IPS DF 6.9 (cell line): ENCODE data around the gene MIA2.
A peak's percentile ranks its signal among the peaks of the same experiment; 100 is the strongest.

Experiments used
- DNase-seq: peaks from one replicate; pipeline ENCODE4 v3.0.0-alpha.2; 2013; ENCODE audit warnings: low read depth, low spot score
- H3K27ac ChIP-seq: one replicate; pipeline ENCODE4 v1.5.1; 2013; ENCODE audit warnings: low read length, control low read depth
- H3K27me3 ChIP-seq: 2 replicates; pipeline ENCODE4 v1.6.1; 2013; ENCODE audit warnings: mild to moderate bottlenecking, low read length; ENCODE audit not compliant: control insufficient read depth, insufficient read depth
- H3K36me3 ChIP-seq: 2 replicates; pipeline ENCODE4 v1.6.1; 2013; ENCODE audit warnings: low read length; ENCODE audit not compliant: control insufficient read depth, insufficient read depth
- H3K4me1 ChIP-seq: 2 replicates; pipeline ENCODE4 v1.6.1; 2013; ENCODE audit warnings: low read length; ENCODE audit not compliant: control insufficient read depth, insufficient read depth
- H3K4me3 ChIP-seq: 2 replicates; pipeline ENCODE4 v1.5.1; 2013; ENCODE audit warnings: mild to moderate bottlenecking, low read length
- H3K9me3 ChIP-seq: 2 replicates; pipeline ENCODE4 v1.6.1; 2013; ENCODE audit warnings: low read length, inconsistent platforms; ENCODE audit not compliant: control insufficient read depth, insufficient read depth
- WGBS: extraction: QIAGEN DNeasy Blood & Tissue Kit; methylation state at CpG from one replicate; pipeline ENCODE4 v1.1.7; 2013; ENCODE audit warnings: mixed read lengths, missing lambda C conversion rate; ENCODE audit not compliant: insufficient read length, insufficient coverage; 5-methylcytosine and 5-hydroxymethylcytosine counted together

Gene MIA2

DNA sequence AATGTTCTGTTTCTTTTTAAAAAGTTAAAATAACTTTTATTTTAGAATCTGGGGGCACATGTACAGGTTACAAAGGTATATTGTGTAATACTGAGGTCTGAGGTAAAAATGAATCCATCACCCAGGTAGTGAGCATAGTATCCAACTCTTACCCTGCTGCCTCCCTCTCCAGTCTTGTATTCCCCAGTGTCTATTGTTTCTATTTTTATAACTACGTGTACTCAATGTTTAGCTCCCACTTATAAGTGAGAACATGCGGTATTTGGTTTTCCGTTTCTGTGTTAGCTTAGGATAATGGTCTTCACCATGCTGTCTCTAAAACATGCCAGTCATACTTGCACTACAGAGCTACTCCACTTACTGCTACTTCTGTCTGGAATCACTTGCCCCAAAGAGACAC is 190.1 kb downstream of the MIA2 start:
- Histone ChIP-seq H3K4me1 (peaks cover 2% of the 10 kb centered on the region; the same call in 1 of the 2 replicates), H3K27me3 (no peaks in the 10 kb centered on the region), H3K27ac (no peak overlapping the region), H3K4me3 (no peak overlapping the region), H3K36me3 (no peaks in the 10 kb centered on the region), H3K9me3 (no peaks in the 10 kb centered on the region; the same call in 1 of the 2 replicates)
- no peak for DNase-seq
- WGBS, result no CpG with 5 or more reads among the region's 3 CpGs

DNA sequence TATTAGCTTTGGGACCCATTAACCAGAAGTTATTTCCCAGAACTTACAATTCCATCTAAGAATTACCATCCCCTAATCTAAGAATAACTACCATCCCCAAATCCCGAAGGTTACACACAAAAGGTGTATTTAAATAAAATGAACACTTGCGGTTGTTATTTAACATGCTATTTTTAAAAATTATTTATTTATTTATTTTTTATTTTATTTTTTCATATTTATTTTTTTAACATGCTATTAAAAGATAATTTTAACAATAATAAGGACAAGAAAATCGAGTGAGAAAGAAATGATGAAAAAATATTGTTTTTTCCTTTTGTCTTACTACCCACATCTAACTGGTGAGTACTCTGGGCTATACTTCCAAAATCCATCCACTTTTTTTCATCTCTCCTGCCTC is 192.2 kb downstream of the MIA2 start:
- Histone ChIP-seq H3K9me3 (no peaks in the 10 kb centered on the region; the same call in 1 of the 2 replicates), H3K4me3 (no peak overlapping the region), H3K27me3 (no peaks in the 10 kb centered on the region), H3K4me1 (peaks cover 3% of the 10 kb centered on the region), H3K27ac (no peak overlapping the region), H3K36me3 (no peaks in the 10 kb centered on the region)
- WGBS, result no CpG with 5 or more reads among the region's 3 CpGs
- no peak for DNase-seq

DNA sequence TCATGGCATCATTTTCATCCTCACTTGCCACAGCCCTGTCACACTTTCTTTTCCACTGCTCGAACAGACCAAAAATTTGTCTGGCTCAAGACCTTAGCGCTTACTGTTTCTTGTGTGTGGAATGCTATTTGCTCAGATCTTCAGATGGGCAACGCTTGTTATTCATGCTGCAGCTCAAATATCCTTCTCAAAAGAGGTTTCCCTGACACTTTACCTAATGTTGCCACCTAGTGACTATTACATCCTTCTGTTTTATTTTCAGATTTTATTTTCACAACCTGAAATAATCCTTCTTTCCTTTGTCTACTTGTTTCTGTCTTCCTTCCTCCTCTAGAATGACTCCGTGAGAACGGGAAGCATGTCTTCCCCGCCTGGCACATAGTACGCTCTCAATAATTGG is 192.9 kb downstream of the MIA2 start:
- WGBS, result no CpG with 5 or more reads among the region's 7 CpGs
- H3K36me3 ChIP-seq, result no peaks in the 10 kb centered on the region
- H3K27ac ChIP-seq, result no peak overlapping the region
- peaks cover 3% of the 10 kb centered on the region for H3K4me1 ChIP-seq
- no peak overlapping the region for H3K4me3 ChIP-seq
- no peaks in the 10 kb centered on the region; the same call in 1 of the 2 replicates for H3K9me3 ChIP-seq
- no peak for DNase-seq
- H3K27me3 ChIP-seq, result no peaks in the 10 kb centered on the region

DNA sequence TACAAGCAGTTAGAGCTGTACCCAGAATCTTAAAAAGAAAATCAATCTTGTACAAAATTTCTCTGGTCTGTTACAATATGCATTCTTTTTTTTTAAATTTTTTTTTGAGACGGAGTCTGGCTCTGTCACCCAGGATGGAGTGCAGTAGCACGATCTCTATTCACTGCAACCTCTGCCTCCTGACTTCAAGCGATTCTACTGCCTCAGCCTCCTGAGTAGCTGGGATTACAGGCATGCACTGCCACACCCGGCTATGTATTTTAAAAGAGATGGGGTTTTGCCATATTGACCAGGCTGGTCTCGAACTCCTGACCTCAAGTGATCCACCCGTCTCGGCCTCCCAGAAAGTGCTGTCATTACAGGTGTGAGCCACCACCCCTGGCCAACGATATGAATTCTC is 194.4 kb downstream of the MIA2 start:
- Histone ChIP-seq H3K4me1 (peaks cover 3% of the 10 kb centered on the region), H3K27ac (no peak overlapping the region), H3K36me3 (no peaks in the 10 kb centered on the region), H3K4me3 (no peak overlapping the region), H3K27me3 (no peaks in the 10 kb centered on the region), H3K9me3 (no peaks in the 10 kb centered on the region)
- no peak for DNase-seq
- no CpG with 5 or more reads among the region's 8 CpGs for WGBS

DNA sequence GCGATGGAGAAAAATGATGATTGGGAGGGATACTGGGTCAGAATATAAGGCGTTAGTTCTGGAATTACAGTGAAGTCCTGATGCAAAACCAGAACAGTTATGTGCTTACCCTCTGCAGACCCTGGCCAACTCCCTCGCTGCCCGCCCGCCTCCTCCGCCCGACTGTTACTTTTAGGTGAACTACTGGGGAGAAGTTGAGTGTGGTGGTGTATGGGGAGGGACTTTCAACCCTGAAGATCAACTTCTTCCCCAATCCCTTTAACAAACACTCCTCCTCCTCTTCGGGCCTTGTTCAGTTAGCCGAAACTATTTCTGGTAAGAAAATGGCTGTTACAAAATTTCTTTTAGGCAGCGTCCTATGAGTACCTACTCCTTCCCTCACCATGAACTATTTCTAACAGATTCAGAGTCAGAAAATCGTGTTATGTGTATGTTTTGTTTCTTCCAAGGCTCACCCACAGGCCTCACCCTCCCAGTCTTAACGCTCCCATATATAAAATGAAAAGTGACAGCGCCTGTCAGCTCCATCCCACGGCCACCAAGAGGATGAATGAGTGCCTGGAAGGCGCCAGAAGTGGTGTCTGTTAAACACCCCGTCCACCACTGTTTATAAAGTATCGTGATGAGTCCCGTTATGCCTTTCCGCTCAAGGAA is 197.2 kb downstream of the MIA2 start:
- Histone ChIP-seq H3K4me3 (peak overlapping the region; percentile 84; the same call in 1 of the 2 replicates), H3K9me3 (no peaks in the 10 kb centered on the region), H3K36me3 (no peaks in the 10 kb centered on the region), H3K4me1 (peaks cover 3% of the 10 kb centered on the region), H3K27me3 (no peaks in the 10 kb centered on the region), H3K27ac (no peak overlapping the region)
- DNase-seq, result no peak
- 100% methylated on average over 2 of the region's 19 CpGs for WGBS

DNA sequence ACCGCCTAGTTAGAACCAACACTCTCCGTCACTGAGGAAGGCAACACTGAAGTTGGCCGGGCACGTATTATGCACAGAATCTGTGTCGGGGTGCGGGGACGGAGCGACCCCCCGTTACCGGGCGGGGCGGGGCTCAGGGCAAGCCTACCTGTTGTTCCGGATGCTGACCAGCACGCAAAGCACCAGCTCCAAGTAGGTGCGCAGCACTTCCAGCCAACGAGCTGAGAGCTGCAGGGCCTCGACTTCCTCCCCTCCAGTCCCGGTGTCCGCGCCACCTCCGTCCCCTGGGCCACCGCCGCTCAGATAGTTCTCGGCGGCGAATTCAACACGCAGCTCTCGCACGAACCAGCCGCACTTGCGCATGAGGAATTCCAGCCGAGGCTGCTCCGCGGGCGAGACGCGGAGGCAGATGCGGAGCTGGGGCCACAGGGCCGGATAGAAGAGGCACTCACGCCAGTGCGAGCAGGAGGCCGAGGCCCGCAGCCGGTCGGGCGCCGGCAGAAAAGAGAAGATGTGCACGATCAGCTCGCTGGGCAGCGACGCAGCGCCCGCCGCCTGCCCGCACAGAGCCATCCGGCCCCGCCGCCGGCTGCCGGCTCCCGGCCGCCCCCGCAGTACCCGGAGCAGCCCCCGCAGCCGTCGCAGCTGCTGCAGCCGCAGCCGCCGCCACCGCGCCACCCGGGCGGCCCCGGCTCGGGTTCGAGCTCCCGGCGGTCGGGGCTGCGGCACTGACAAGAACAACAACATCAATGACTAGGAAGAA is 197.9 kb downstream of the MIA2 start:
- no peaks in the 10 kb centered on the region for H3K27me3 ChIP-seq
- DNase-seq, result no peak
- no peaks in the 10 kb centered on the region for H3K36me3 ChIP-seq
- H3K27ac ChIP-seq, result no peak overlapping the region
- no peaks in the 10 kb centered on the region for H3K9me3 ChIP-seq
- H3K4me1 ChIP-seq, result peaks cover 1% of the 10 kb centered on the region; the same call in 1 of the 2 replicates
- H3K4me3 ChIP-seq, result peak overlapping the region; percentile 84
- whole genome bisulfite sequencing, result no CpG with 5 or more reads among the region's 81 CpGs

DNA sequence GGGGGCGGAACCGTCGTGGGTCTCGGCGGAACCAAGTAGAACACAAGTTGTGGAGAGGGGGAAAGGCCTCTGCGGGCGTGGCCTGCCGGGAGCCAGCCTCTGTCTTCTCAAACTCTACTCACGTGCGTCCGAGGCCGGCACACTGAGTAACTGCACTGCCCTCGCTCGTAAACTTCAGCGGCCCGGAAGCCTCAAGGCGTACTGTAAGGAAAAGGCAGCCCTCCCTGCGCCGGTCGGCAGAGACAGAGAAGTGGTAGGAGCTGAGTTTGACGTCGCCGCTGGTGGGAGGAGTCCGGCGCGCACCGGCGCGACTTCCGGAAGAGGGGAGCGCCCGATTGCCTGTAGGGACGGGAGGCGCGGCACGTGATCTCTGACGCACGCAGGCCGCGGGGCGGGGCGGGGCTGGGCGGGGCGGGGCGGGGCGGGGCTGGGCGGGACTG is 198.5 kb downstream of the MIA2 start, which contains the start of gene FBXO33:
Gene FBXO33 (minus strand): TSS at position 255 of the 440 bp plus-strand sequence. CDS start 271 bp downstream, outside the sequence.
- no CpG with 5 or more reads among the region's 47 CpGs for WGBS
- peak within 1 kb of the TSS; percentile 84 for H3K4me3 ChIP-seq
- no peaks in the 10 kb centered on the region for H3K36me3 ChIP-seq
- H3K9me3 ChIP-seq, result no peaks in the 10 kb centered on the region
- H3K27me3 ChIP-seq, result no peaks in the 10 kb centered on the region
- H3K4me1 ChIP-seq, result peaks cover 1% of the 10 kb centered on the region; the same call in 1 of the 2 replicates
- no peak within 1 kb of the TSS for H3K27ac ChIP-seq
- peak; percentile 77 for DNase-seq

DNA sequence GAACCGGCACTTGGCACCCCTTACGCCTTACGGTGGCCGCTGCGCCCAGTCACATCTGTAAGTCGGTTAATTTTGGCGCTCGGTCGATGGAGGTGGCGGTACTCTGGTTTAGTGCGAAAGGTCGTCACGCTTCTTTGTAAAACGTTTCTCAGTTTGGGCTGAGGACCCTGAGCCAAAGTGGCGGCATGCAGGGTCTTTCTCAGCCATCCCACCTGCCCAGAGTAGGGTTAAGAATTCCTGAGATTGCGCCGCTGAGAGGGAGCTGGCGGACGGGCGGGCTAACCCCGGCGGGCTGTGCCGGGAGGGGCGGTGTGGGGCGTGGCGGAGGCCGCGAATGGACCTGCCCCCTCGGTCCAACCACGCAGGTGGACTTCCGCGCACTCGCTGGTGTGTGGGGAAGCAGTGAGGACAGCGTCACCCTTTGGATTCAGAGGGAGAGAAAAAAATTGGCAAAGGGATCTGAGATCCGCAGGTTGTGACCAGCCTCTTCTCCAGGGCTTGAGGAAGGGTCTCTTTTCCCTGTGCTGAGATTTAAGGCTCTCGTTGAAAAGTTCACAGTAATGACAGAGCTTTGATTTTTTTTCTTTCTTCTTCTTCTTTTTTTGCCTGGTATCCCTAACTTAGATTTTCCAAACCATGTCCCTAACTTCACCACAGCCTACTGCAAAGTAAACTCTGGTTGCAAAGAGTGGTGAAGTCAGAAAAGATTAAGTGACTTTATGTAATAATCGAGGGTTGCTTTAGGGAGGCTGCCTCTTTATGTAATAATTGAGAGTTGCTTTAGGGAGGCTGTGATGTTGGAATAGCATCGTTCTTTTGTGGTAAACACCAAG is 199.1 kb downstream of the MIA2 start:
- peaks cover 1% of the 10 kb centered on the region; the same call in 1 of the 2 replicates for H3K4me1 ChIP-seq
- no peaks in the 10 kb centered on the region for H3K9me3 ChIP-seq
- no peaks in the 10 kb centered on the region for H3K36me3 ChIP-seq
- peak overlapping the region; percentile 74; the same call in 1 of the 2 replicates for H3K4me3 ChIP-seq
- H3K27me3 ChIP-seq, result no peaks in the 10 kb centered on the region
- H3K27ac ChIP-seq, result no peak overlapping the region
- DNase-seq, result peak; percentile 57
- no CpG with 5 or more reads among the region's 38 CpGs for WGBS

DNA sequence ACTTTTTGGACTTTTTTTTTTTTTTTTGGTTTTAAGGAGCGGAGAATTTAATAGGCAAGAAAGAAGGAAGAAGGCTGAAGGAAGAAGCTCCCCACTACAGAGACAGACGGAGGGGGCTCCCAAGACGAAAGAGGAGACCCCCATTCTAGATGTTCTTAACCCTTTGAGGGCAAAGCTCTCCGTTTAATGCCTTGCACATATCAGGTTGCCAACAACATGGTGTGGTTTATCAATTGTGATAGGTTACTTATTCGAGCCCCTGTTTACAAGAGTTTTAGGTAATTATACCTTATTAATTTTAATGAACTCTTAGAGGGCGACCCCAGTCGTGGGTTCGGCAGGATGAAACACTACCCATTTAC is 199.7 kb downstream of the MIA2 start:
- Histone ChIP-seq H3K9me3 (no peaks in the 10 kb centered on the region), H3K27me3 (no peaks in the 10 kb centered on the region), H3K36me3 (no peaks in the 10 kb centered on the region), H3K4me1 (peaks cover 1% of the 10 kb centered on the region; the same call in 1 of the 2 replicates), H3K4me3 (peak overlapping the region; percentile 74; the same call in 1 of the 2 replicates), H3K27ac (no peak overlapping the region)
- WGBS, result no CpG with 5 or more reads among the region's 8 CpGs
- no peak for DNase-seq

DNA sequence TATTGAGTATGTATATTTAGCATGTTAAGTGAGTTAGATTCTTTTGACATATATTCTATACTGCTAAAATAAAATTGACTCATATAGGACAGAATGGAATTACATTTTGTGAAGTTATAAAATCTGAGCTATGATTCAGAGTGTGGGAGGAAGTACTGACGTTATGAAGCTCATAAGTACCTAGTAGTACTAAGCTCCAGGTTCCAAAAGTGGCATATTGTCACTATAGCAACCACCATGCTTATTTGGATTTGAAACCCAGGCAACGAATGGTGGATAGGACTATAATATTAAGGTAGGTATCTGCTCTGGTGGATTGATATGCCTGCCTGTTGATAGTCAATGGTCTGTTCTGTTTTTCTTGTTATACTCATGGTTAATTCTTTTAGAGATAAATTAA is 200.7 kb downstream of the MIA2 start:
- Histone ChIP-seq H3K36me3 (no peaks in the 10 kb centered on the region), H3K4me3 (no peak overlapping the region), H3K27ac (no peak overlapping the region), H3K27me3 (no peaks in the 10 kb centered on the region), H3K4me1 (peaks cover 1% of the 10 kb centered on the region; the same call in 1 of the 2 replicates), H3K9me3 (no peaks in the 10 kb centered on the region)
- WGBS, result no CpG with 5 or more reads among the region's 2 CpGs
- no peak for DNase-seq
